ENCODE results near the gene EXOC4.

The EXOC4 gene

GRCh38 chr7:133783276-133783675 is 530.4 kb downstream of the EXOC4 start:
- TF ChIP-seq, protein P1, sequence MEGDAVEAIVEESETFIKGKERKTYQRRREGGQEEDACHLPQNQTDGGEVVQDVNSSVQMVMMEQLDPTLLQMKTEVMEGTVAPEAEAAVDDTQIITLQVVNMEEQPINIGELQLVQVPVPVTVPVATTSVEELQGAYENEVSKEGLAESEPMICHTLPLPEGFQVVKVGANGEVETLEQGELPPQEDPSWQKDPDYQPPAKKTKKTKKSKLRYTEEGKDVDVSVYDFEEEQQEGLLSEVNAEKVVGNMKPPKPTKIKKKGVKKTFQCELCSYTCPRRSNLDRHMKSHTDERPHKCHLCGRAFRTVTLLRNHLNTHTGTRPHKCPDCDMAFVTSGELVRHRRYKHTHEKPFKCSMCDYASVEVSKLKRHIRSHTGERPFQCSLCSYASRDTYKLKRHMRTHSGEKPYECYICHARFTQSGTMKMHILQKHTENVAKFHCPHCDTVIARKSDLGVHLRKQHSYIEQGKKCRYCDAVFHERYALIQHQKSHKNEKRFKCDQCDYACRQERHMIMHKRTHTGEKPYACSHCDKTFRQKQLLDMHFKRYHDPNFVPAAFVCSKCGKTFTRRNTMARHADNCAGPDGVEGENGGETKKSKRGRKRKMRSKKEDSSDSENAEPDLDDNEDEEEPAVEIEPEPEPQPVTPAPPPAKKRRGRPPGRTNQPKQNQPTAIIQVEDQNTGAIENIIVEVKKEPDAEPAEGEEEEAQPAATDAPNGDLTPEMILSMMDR (IDR thresholded peaks at IDR 0.05) = no peak
- H3K27ac ChIP-seq = no peak overlapping the region
- H3K36me3 ChIP-seq = no peaks in the 10 kb centered on the region
- intact Hi-C loops (cut with DNase I; ENCODE audit: low total_unique reads) = no loop called here
- H3K9me3 ChIP-seq = no peaks in the 10 kb centered on the region
- no peak overlapping the region for H3K4me3 ChIP-seq
- no peaks in the 10 kb centered on the region for H3K4me1 ChIP-seq
- H3K27me3 ChIP-seq = no peaks in the 10 kb centered on the region
- DNase-seq = no peak

GRCh38 chr7:133784486-133785001 is 531.7 kb downstream of the EXOC4 start:
- no peak for DNase-seq
- intact Hi-C loops (cut with DNase I; ENCODE audit: low total_unique reads) = no loop called here
- TF ChIP-seq, protein P1 (IDR thresholded peaks at IDR 0.05) = no peak
- no peaks in the 10 kb centered on the region for H3K27me3 ChIP-seq
- H3K4me3 ChIP-seq = no peak overlapping the region
- no peaks in the 10 kb centered on the region for H3K9me3 ChIP-seq
- H3K4me1 ChIP-seq = no peaks in the 10 kb centered on the region
- no peak overlapping the region for H3K27ac ChIP-seq
- no peaks in the 10 kb centered on the region for H3K36me3 ChIP-seq

GRCh38 chr7:133786401-133786937 is 533.6 kb downstream of the EXOC4 start:
- Histone ChIP-seq H3K4me1 (no peaks in the 10 kb centered on the region), H3K36me3 (no peaks in the 10 kb centered on the region), H3K27ac (no peak overlapping the region), H3K27me3 (no peaks in the 10 kb centered on the region), H3K9me3 (no peaks in the 10 kb centered on the region), H3K4me3 (no peak overlapping the region)
- DNase-seq = no peak
- intact Hi-C loops (cut with DNase I; ENCODE audit: low total_unique reads) = no loop called here
- TF ChIP-seq, protein P1 (IDR thresholded peaks at IDR 0.05) = no peak

DNA sequence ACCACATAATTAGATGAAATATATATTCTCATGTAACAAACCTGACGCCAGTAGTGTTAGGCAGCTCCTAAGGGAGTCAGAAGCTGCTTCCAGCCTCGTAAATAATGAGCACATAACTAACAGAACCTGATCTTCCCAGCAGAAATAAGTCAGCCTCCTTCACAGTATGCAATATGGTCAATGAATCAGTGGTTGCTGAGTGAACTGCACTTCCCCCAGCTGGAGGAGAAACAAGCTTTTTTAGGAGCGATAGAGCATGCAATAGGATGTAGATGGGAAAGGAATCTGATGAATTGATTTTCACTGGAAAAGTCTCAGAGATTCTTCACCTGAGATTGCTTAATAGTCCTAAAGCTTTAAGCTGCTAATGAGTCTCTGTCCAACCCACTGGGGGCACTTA is 537.1 kb downstream of the EXOC4 start:
- Histone ChIP-seq H3K36me3 (no peaks in the 10 kb centered on the region), H3K9me3 (no peaks in the 10 kb centered on the region), H3K4me3 (no peak overlapping the region), H3K4me1 (no peaks in the 10 kb centered on the region), H3K27ac (no peak overlapping the region), H3K27me3 (no peaks in the 10 kb centered on the region)
- intact Hi-C loops (cut with DNase I; ENCODE audit: low total_unique reads) = no loop called here
- no peak for DNase-seq
- TF ChIP-seq, protein P1 (IDR thresholded peaks at IDR 0.05) = no peak

DNA sequence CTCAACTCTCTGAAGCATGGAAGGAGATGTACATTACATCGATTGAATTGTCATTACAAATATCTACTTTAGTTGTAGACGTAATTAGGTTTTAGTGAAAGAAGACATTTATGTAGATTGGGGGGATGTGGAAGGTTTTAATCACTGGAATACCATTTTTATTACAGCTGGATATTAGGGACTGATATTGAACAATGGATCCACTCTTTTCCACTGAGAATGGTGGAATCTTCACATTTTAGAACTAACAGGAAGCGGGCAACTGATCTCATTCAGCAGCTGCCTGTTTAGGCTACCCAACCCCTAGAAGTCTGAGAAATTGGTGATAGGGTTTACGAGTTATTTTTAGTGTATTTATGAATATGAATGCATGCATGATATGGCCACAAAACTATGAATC is 538.0 kb downstream of the EXOC4 start:
- no peak for DNase-seq
- Histone ChIP-seq H3K27me3 (no peaks in the 10 kb centered on the region), H3K4me3 (no peak overlapping the region), H3K9me3 (no peaks in the 10 kb centered on the region), H3K36me3 (no peaks in the 10 kb centered on the region), H3K27ac (no peak overlapping the region), H3K4me1 (no peaks in the 10 kb centered on the region)
- intact Hi-C loops (cut with DNase I; ENCODE audit: low total_unique reads) = no loop called here
- TF ChIP-seq, protein P1 (IDR thresholded peaks at IDR 0.05) = no peak

GRCh38 chr7:133794479-133794878 is 541.6 kb downstream of the EXOC4 start:
- Histone ChIP-seq H3K4me1 (no peaks in the 10 kb centered on the region), H3K27ac (no peak overlapping the region)
- intact Hi-C loops (cut with DNase I; ENCODE audit: low total_unique reads) = no loop called here

More at GRCh38 chr7:133794479-133794878, 541.6 kb downstream of the EXOC4 start:
- TF ChIP-seq, protein P1 (IDR thresholded peaks at IDR 0.05) = no peak
- Histone ChIP-seq H3K4me3 (no peak overlapping the region), H3K27me3 (no peaks in the 10 kb centered on the region), H3K36me3 (no peaks in the 10 kb centered on the region), H3K9me3 (no peaks in the 10 kb centered on the region)
- peak in 1 of 2 donors; percentile 22 for DNase-seq
